PC-3 (cell line): ENCODE results near the gene ROR1.

Source experiments
- EZH2phosphoT487 ChIP-seq: fragments of 300-600 bp; sonication (generic); IDR thresholded peaks from 2 replicates; pipeline ENCODE4 v1.6.1; 2018; ENCODE audit warnings: mild to moderate bottlenecking, antibody characterized with exemption, low read length, borderline replicate concordance
- TF ChIP-seq, protein P1 (sequence below): fragments of 300-600 bp; sonication (generic); conservative IDR thresholded peaks from 2 replicates; pipeline ENCODE4 v1.5.1; 2017; ENCODE audit warnings: antibody characterized with exemption, low read depth, mild to moderate bottlenecking, low read length

DNA sequence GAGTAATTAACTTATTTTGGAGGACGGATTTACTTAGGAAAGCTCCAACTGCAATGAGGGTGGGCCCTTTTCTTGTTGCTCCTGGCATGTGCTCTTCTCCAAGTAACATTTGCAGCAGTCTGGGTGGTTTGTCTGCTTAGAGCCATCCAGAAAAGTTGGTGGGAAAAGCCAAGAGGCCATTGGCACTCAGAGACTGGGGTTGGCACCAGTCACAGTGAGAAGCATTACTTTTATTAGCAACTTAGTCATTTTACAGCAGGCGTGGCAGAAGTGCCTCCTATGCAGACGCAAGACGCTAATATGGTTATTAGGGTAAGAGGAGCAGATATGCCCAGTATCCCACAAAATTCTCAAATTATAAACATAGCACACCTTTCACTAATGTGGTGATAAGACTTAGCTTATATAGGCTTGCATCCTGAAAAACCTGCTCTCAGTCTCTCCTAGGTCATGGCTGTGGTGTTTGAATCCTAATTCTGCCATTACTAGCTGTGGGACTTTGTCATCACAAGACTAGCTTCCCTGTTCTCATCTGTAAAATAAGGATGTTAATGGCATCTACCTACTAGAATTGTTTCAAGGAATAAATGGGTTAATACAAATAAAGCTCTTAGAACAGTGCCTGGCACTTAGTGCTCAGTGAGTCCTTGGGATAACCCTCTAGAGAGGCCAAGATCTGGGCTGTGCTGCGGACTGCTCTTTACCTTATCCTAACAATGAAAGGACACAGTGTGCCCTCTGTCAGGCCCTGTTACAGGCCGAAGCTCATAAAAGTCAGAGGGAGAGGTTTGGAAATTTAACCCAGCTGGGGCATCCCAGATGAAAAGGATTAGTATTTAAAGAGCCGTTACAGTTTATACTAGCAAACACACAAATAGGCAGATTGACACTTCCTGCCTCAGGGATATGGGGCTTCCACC, 154.6 kb downstream of the ROR1 start:
- TF ChIP-seq, protein P1, sequence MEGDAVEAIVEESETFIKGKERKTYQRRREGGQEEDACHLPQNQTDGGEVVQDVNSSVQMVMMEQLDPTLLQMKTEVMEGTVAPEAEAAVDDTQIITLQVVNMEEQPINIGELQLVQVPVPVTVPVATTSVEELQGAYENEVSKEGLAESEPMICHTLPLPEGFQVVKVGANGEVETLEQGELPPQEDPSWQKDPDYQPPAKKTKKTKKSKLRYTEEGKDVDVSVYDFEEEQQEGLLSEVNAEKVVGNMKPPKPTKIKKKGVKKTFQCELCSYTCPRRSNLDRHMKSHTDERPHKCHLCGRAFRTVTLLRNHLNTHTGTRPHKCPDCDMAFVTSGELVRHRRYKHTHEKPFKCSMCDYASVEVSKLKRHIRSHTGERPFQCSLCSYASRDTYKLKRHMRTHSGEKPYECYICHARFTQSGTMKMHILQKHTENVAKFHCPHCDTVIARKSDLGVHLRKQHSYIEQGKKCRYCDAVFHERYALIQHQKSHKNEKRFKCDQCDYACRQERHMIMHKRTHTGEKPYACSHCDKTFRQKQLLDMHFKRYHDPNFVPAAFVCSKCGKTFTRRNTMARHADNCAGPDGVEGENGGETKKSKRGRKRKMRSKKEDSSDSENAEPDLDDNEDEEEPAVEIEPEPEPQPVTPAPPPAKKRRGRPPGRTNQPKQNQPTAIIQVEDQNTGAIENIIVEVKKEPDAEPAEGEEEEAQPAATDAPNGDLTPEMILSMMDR, result no peak
- TF ChIP-seq EZH2phosphoT487, result no peak
